Stomach smooth muscle (tissue), 2 donors: ENCODE results near the gene GSC2.

ENCODE experiments used
- H3K27ac ChIP-seq: one replicate; pipeline ENCODE4 v1.7.0; 2013; ENCODE audit warnings: mild to moderate bottlenecking, low read length, inconsistent platforms
- H3K27me3 ChIP-seq, 2 donors: one replicate each; pipeline ENCODE4 v1.7.0; 2013; ENCODE audit warnings: low read length in 2 of 2; ENCODE audit not compliant: insufficient read depth in 2 of 2, control insufficient read depth in 1 of 2
- H3K36me3 ChIP-seq, 2 donors: one replicate each; pipeline ENCODE4 v1.7.0; 2013; ENCODE audit warnings: low read length in 2 of 2; ENCODE audit not compliant: control insufficient read depth in 2 of 2, insufficient read depth in 2 of 2
- H3K4me1 ChIP-seq: one replicate; pipeline ENCODE4 v1.7.0; 2013; ENCODE audit warnings: low read length; ENCODE audit not compliant: control insufficient read depth, insufficient read depth
- H3K4me3 ChIP-seq, 2 donors: one replicate each; pipeline ENCODE4 v1.7.0; 2013; ENCODE audit warnings: low read length in 2 of 2
- H3K9ac ChIP-seq, 2 donors: one replicate each; pipeline ENCODE4 v1.7.0; 2013; ENCODE audit warnings: low read length in 2 of 2, mild to moderate bottlenecking in 1 of 2
- H3K9me3 ChIP-seq, 2 donors: one replicate each; pipeline ENCODE4 v1.7.0; 2013; ENCODE audit warnings: low read length in 2 of 2; ENCODE audit not compliant: control insufficient read depth in 2 of 2
- donor health status: healthy.
- donor health status: Pancreatic carcinoma.

The GSC2 gene

GRCh38 chr22:19149991-19150390 is at the start of gene GSC2:
Gene GSC2, minus strand, starts transcription at chr22:19150292. Its CDS starts 9 bp downstream, at chr22:19150283.
- no peak within 1 kb of the TSS for H3K9ac ChIP-seq
- no peak within 1 kb of the TSS for H3K27ac ChIP-seq
- H3K4me1 ChIP-seq = no peaks in the 10 kb centered on the region
- peaks cover 28 to 33% of the 10 kb centered on the region in 2 donors for H3K27me3 ChIP-seq
- H3K4me3 ChIP-seq = peak within 1 kb of the TSS in 1 of 2 donors; percentile 8
- H3K36me3 ChIP-seq = no peaks in the 10 kb centered on the region
- no peaks in the 10 kb centered on the region for H3K9me3 ChIP-seq

GRCh38 chr22:19199479-19199878 is 49.4 kb upstream of the GSC2 start:
- H3K36me3 ChIP-seq = peaks cover 0 to 10% of the 10 kb centered on the region in 2 donors
- no peaks in the 10 kb centered on the region for H3K9me3 ChIP-seq
- no peaks in the 10 kb centered on the region for H3K4me1 ChIP-seq
- no peak overlapping the region for H3K9ac ChIP-seq
- no peak overlapping the region for H3K4me3 ChIP-seq
- no peak overlapping the region for H3K27ac ChIP-seq
- H3K27me3 ChIP-seq = no peaks in the 10 kb centered on the region

DNA sequence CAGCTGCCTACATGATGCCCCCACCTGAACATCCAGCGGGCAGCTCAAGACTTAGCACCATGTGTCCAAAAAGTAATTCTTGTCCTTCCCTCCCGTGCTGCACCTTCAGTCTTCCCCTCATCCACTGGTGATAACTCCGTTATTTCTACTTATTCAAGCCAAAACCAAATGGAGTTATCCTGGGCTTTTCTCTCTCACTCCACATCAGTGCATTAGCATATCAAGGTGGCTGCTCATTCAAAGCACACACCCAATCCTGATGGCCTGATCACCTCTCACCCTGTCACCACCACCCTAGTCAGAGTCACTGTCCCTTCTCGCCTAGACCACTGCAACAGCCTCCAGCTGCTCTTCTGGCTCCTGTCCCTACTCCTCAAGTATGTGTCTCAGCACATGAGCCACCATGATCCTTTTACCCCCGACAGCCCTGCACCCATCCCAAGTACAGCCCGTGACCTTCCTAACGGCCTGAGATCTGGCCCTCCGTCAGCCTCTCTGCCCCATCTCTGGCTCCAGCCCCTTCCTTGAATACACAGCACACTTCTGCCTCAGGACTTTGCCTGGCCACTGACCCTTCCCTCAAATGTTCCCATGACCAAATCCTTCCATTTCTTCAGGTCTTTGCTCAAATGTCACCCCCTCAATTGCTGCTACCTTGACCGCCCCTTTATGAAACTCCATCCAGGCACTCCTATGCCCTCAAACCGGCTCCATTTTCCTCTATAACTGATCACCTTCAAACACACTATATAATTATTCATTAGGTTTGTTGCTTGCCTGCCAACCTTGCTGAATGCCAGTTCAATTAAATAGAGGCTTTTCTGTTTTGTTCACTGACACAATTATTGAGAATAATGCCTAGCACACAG is 48.1 kb upstream of the GSC2 start:
- H3K27me3 ChIP-seq = no peaks in the 10 kb centered on the region
- H3K27ac ChIP-seq = no peak overlapping the region
- H3K9me3 ChIP-seq = no peaks in the 10 kb centered on the region
- H3K4me3 ChIP-seq = no peak overlapping the region
- no peak overlapping the region for H3K9ac ChIP-seq
- peaks cover 0 to 10% of the 10 kb centered on the region in 2 donors for H3K36me3 ChIP-seq
- no peaks in the 10 kb centered on the region for H3K4me1 ChIP-seq

- no peak overlapping the region for H3K9ac ChIP-seq
- H3K4me3 ChIP-seq = no peak overlapping the region
- H3K4me1 ChIP-seq = no peaks in the 10 kb centered on the region
- H3K36me3 ChIP-seq = peaks cover 0 to 10% of the 10 kb centered on the region in 2 donors
- H3K27ac ChIP-seq = no peak overlapping the region
- no peaks in the 10 kb centered on the region for H3K9me3 ChIP-seq
- no peaks in the 10 kb centered on the region for H3K27me3 ChIP-seq
Measured at GRCh38 chr22:19196841-19197612, 46.9 kb upstream of the GSC2 start.

DNA sequence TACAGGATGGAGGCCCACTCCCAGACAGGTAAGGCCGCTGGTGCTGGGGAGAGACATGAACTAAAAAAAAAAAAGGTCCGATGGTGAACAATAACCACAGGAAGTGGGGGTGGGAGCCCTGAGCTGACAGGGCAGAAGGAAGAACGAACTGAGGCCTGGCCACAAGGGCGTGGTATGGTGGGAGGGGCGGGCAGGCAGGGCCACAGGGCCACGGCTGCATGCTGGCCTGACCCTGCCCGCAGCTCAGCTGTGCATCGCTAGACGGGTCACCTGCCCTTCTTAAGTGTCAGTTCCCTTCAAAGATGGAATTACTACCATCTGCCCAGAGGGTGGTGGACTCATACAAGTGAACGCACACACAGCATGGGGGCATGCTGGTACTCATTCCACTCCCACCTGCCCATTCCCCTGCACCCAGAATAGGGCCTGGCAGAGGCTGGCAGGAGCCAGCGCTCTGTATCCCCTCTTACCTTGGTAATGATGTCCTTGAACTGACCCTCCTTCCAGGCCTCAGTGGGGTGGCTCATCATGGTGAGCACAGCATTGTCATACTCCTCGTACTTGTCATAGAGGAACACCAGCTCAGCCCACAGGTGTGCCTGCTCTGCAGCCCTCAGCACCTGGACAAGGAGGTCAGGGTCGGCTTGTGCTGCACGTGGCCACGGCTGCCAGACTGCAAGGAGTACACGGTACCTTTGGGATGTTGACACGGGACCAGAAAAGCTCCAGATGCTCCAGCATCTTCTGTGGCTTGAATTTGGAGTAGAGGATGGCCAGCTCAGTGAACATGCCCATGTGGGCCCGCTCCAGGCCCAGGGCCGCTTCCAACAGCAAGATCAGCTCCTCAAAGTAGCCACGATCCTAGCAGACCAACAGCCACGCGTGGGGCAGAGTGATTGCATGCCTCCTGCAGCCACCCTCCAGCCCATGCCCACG is 46.0 kb upstream of the GSC2 start:
- no peaks in the 10 kb centered on the region for H3K9me3 ChIP-seq
- no peak overlapping the region for H3K4me3 ChIP-seq
- H3K27ac ChIP-seq = no peak overlapping the region
- peaks cover 0 to 10% of the 10 kb centered on the region in 2 donors for H3K36me3 ChIP-seq
- H3K27me3 ChIP-seq = no peaks in the 10 kb centered on the region
- H3K4me1 ChIP-seq = no peaks in the 10 kb centered on the region
- no peak overlapping the region for H3K9ac ChIP-seq

DNA sequence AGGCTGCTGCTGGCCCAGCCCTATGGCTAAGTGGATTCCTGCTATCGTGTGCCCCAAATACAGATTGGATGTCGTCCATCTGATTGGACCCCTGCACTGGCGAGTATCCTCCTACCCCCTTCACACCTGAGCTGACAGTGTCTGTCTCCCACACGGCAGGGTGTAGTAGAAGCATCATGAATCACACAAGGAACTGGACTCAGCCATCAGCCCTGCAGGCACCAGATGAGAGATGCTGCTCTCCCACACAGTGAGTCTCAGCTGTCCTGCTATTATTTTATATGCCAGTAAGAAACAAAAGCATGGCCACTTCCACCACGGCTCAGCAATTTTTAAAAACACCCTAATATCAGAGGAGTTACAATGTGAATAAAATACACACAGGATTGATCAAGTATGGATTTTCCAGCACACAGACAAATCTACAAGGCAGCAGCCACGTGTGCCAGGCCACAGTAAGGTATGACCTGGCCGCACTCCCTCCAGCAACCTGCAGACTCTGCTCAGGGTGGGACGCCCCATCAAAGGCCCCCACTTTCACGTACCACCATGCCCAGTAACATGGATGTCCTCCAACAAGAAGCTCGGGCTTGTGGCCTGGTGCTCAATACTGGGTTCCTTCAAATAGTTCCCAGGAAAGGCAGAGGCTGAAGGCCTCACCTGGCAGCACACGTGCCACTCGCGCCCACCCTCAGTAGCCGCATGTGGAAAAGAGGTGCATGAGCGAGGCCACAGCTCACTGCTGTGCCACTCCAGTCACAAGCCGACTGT is 44.9 kb upstream of the GSC2 start:
- H3K9ac ChIP-seq = no peak overlapping the region
- H3K27ac ChIP-seq = no peak overlapping the region
- no peaks in the 10 kb centered on the region for H3K27me3 ChIP-seq
- no peak overlapping the region for H3K4me3 ChIP-seq
- H3K4me1 ChIP-seq = no peaks in the 10 kb centered on the region
- H3K36me3 ChIP-seq = peaks cover 0 to 10% of the 10 kb centered on the region in 2 donors
- no peaks in the 10 kb centered on the region for H3K9me3 ChIP-seq

DNA sequence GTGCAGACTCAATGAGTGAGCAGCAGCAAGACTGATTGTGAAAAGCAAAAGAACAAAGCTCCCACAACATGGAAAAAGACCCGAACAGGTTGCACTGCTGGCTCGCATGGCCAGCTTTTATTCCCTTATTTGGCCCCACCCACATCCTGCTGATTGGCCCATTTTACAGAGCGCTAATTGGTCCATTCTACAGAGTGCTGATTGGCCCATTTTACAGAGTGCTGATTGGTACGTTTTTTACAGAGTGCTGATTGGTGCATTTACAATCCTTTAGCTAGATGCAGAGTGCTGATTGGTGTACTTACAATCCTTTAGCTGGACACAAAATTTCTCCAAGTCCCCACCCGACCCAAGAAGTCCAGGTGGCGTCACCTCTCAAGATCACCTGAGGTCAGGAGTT is 43.8 kb upstream of the GSC2 start:
- Histone ChIP-seq H3K36me3 (peaks cover 0 to 4% of the 10 kb centered on the region in 2 donors), H3K4me3 (no peak overlapping the region), H3K9ac (no peak overlapping the region), H3K27ac (no peak overlapping the region), H3K4me1 (no peaks in the 10 kb centered on the region), H3K9me3 (no peaks in the 10 kb centered on the region), H3K27me3 (no peaks in the 10 kb centered on the region)

- Histone ChIP-seq H3K27me3 (no peaks in the 10 kb centered on the region), H3K9ac (no peak overlapping the region), H3K4me3 (no peak overlapping the region), H3K36me3 (peaks cover 0 to 4% of the 10 kb centered on the region in 2 donors), H3K27ac (no peak overlapping the region), H3K4me1 (no peaks in the 10 kb centered on the region), H3K9me3 (no peaks in the 10 kb centered on the region)
Measured at GRCh38 chr22:19187716-19188563, 37.8 kb upstream of the GSC2 start.

- Histone ChIP-seq H3K9me3 (no peaks in the 10 kb centered on the region), H3K36me3 (peaks cover 0 to 4% of the 10 kb centered on the region in 2 donors), H3K27me3 (no peaks in the 10 kb centered on the region), H3K4me3 (no peak overlapping the region), H3K4me1 (peaks cover under 1% of the 10 kb centered on the region), H3K27ac (no peak overlapping the region), H3K9ac (no peak overlapping the region)
Measured at GRCh38 chr22:19184276-19184997, 34.3 kb upstream of the GSC2 start.
